ENCODE results near the gene PABPN1.

PABPN1 gene

GRCh38 chr14:23366426-23366921 lies 45.2 kb downstream of the PABPN1 start:
- TF ChIP-seq CTCF (IDR thresholded peaks at IDR 0.05; ENCODE audit: low read depth, low read length, poor library complexity, severe bottlenecking) (no peak), EZH2phosphoT487 (IDR thresholded peaks at IDR 0.05; ENCODE audit: borderline replicate concordance, low read length) (no peak)
- H3K9me2 ChIP-seq (replicated peaks; ENCODE audit: control insufficient read depth, low read length), result no peaks in the 10 kb centered on the region
- H3K4me3 ChIP-seq (ENCODE audit: low read length), result no peak overlapping the region
- H3F3A ChIP-seq (ENCODE audit: control insufficient read depth, insufficient read depth), result no peaks in the 10 kb centered on the region
- no peaks in the 10 kb centered on the region for H3K79me2 ChIP-seq (ENCODE audit: control insufficient read depth, low read length)
- H4K20me1 ChIP-seq (ENCODE audit: control insufficient read depth, insufficient read depth, low read depth, low read length), result no peaks in the 10 kb centered on the region
- H3K9me3 ChIP-seq (ENCODE audit: control insufficient read depth, insufficient read depth, low read length), result no peaks in the 10 kb centered on the region
- H3K36me3 ChIP-seq (ENCODE audit: control insufficient read depth, low read length), result no peaks in the 10 kb centered on the region
- no peak overlapping the region for H3K27ac ChIP-seq (ENCODE audit: low read depth, low read length)
- no peaks in the 10 kb centered on the region for H3K4me1 ChIP-seq (ENCODE audit: control insufficient read depth, low read length)
- H3K4me2 ChIP-seq (ENCODE audit: low read length), result no peak overlapping the region
- peaks cover 3% of the 10 kb centered on the region; the same call in 1 of the 2 replicates for H3K27me3 ChIP-seq (ENCODE audit: control insufficient read depth, low read length)

GRCh38 chr14:23370221-23370620 lies 49.0 kb downstream of the PABPN1 start:
- Histone ChIP-seq H3K27me3 (ENCODE audit: control insufficient read depth, low read length) (peaks cover 3% of the 10 kb centered on the region; the same call in 1 of the 2 replicates), H3K36me3 (ENCODE audit: control insufficient read depth, low read length) (no peaks in the 10 kb centered on the region), H3K79me2 (ENCODE audit: control insufficient read depth, low read length) (no peaks in the 10 kb centered on the region), H3K4me1 (ENCODE audit: control insufficient read depth, low read length) (0 out of 2 replicates have a peak, but pooled peaks cover 5% of the 10 kb centered on the region), H3K27ac (ENCODE audit: low read depth, low read length) (no peak overlapping the region), H4K20me1 (ENCODE audit: control insufficient read depth, insufficient read depth, low read depth, low read length) (no peaks in the 10 kb centered on the region), H3K4me3 (ENCODE audit: low read length) (no peak overlapping the region), H3K9me3 (ENCODE audit: control insufficient read depth, insufficient read depth, low read length) (no peaks in the 10 kb centered on the region), H3K9me2 (replicated peaks; ENCODE audit: control insufficient read depth, low read length) (no peaks in the 10 kb centered on the region), H3F3A (ENCODE audit: control insufficient read depth, insufficient read depth) (no peaks in the 10 kb centered on the region), H3K4me2 (ENCODE audit: low read length) (no peak overlapping the region)
- TF ChIP-seq EZH2phosphoT487 (IDR thresholded peaks at IDR 0.05; ENCODE audit: borderline replicate concordance, low read length) (no peak), CTCF (IDR thresholded peaks at IDR 0.05; ENCODE audit: low read depth, low read length, poor library complexity, severe bottlenecking) (no peak)

- no peaks in the 10 kb centered on the region for H3K9me2 ChIP-seq (replicated peaks; ENCODE audit: control insufficient read depth, low read length)
- H3K27ac ChIP-seq (ENCODE audit: low read depth, low read length), result no peak overlapping the region
- H4K20me1 ChIP-seq (ENCODE audit: control insufficient read depth, insufficient read depth, low read depth, low read length), result no peaks in the 10 kb centered on the region
- H3F3A ChIP-seq (ENCODE audit: control insufficient read depth, insufficient read depth), result no peaks in the 10 kb centered on the region
- H3K4me3 ChIP-seq (ENCODE audit: low read length), result no peak overlapping the region
- H3K79me2 ChIP-seq (ENCODE audit: control insufficient read depth, low read length), result no peaks in the 10 kb centered on the region
- no peaks in the 10 kb centered on the region for H3K36me3 ChIP-seq (ENCODE audit: control insufficient read depth, low read length)
- no peak overlapping the region for H3K4me2 ChIP-seq (ENCODE audit: low read length)
- 0 out of 2 replicates have a peak, but pooled peaks cover 5% of the 10 kb centered on the region for H3K4me1 ChIP-seq (ENCODE audit: control insufficient read depth, low read length)
- H3K9me3 ChIP-seq (ENCODE audit: control insufficient read depth, insufficient read depth, low read length), result no peaks in the 10 kb centered on the region
- H3K27me3 ChIP-seq (ENCODE audit: control insufficient read depth, low read length), result peaks cover 3% of the 10 kb centered on the region; the same call in 1 of the 2 replicates
- TF ChIP-seq EZH2phosphoT487 (IDR thresholded peaks at IDR 0.05; ENCODE audit: borderline replicate concordance, low read length) (no peak), CTCF (IDR thresholded peaks at IDR 0.05; ENCODE audit: low read depth, low read length, poor library complexity, severe bottlenecking) (no peak)
Observed at GRCh38 chr14:23371865-23372264, 50.6 kb downstream of the PABPN1 start.

Measured in DOHH2 (cell line).